Measurements from ENCODE around the gene CDH23. TPM values are rescaled to one million over a fixed set of nuclear protein-coding genes. Genes with fewer than 3 reads are reported as not detected.

Gene CDH23
- total and polyA plus RNA-seq, 8 donors, result 1.8 to 22.8 (median 3.0) TPM

GRCh38 chr10:71390461-71390835 is 6.3 kb upstream of the CDH23 start:
- no peak for TF ChIP-seq CTCF (IDR thresholded peaks at IDR 0.05)
- Histone ChIP-seq H3K36me3 (no peaks in the 10 kb centered on the region), H3K27me3 (peaks cover 0 to 40% of the 10 kb centered on the region in 2 donors), H3K27ac (no peak overlapping the region), H3K4me1 (no peaks in the 10 kb centered on the region), H3K4me3 (no peak overlapping the region), H3K9me3 (no peaks in the 10 kb centered on the region)
- intact Hi-C loops (cut with DNase I), result loop anchor here in 1 of 2 donors (10.0 kb wide), 1 partner anchor 304 kb away; no protein-coding TSS in a partner anchor
- DNase-seq, result no peak
- no peak for ATAC-seq

- H3K4me1 ChIP-seq, result peaks cover 0 to under 1% of the 10 kb centered on the region in 2 donors
- ATAC-seq (no peak), DNase-seq (no peak)
- H3K27ac ChIP-seq, result no peak overlapping the region
- H3K4me3 ChIP-seq, result no peak overlapping the region
- no peaks in the 10 kb centered on the region for H3K36me3 ChIP-seq
- intact Hi-C loops (cut with DNase I), result loop anchor here in 1 of 2 donors (10.0 kb wide), 1 partner anchor 304 kb away; no protein-coding TSS in a partner anchor
- no peaks in the 10 kb centered on the region for H3K9me3 ChIP-seq
- H3K27me3 ChIP-seq, result peaks cover 0 to 47% of the 10 kb centered on the region in 2 donors
- no peak for TF ChIP-seq CTCF (IDR thresholded peaks at IDR 0.05)
Observed at GRCh38 chr10:71390921-71391690, 5.6 kb upstream of the CDH23 start.

GRCh38 chr10:71391701-71392100 is 5.0 kb upstream of the CDH23 start:
- H3K4me3 ChIP-seq, result no peak overlapping the region
- DNase-seq, result no peak
- no peaks in the 10 kb centered on the region for H3K36me3 ChIP-seq
- no peak overlapping the region for H3K27ac ChIP-seq
- ATAC-seq, result no peak
- peaks cover 0 to 5% of the 10 kb centered on the region in 2 donors for H3K4me1 ChIP-seq
- no peak for TF ChIP-seq CTCF (IDR thresholded peaks at IDR 0.05)
- H3K27me3 ChIP-seq, result peaks cover 0 to 53% of the 10 kb centered on the region in 2 donors
- H3K9me3 ChIP-seq, result no peaks in the 10 kb centered on the region
- intact Hi-C loops (cut with DNase I), result loop anchor here in 1 of 2 donors (10.0 kb wide), 1 partner anchor 303 kb away; no protein-coding TSS in a partner anchor

- no peak for ATAC-seq
- Histone ChIP-seq H3K36me3 (no peaks in the 10 kb centered on the region), H3K27ac (no peak overlapping the region), H3K4me3 (no peak overlapping the region), H3K4me1 (peaks cover 2 to 11% of the 10 kb centered on the region in 2 donors), H3K9me3 (no peaks in the 10 kb centered on the region), H3K27me3 (peaks cover 5 to 59% of the 10 kb centered on the region in 2 donors)
- no peak for DNase-seq
- no peak for TF ChIP-seq CTCF (IDR thresholded peaks at IDR 0.05)
- intact Hi-C loops (cut with DNase I), result loop anchor here in 1 of 2 donors (10.0 kb wide), 1 partner anchor 303 kb away; no protein-coding TSS in a partner anchor
Observed at GRCh38 chr10:71392292-71392691, 4.4 kb upstream of the CDH23 start.
